HL-60 (cell line): ENCODE measurements around the gene AFAP1L1.

Experiments used
- DNase-seq, 2 experiments: peaks; one replicate each; pipeline ENCODE4 v3.0.0-alpha.2; 2010 to 2020; ENCODE audit warnings: low read depth in 1 of 2, low spot score in 1 of 2
- H3K27ac ChIP-seq: fragments of 250-450 bp; sonication (Bioruptor Pico); replicated peaks from 2 replicates; pipeline ENCODE4 v1.5.1; 2020; ENCODE audit warnings: mild to moderate bottlenecking, moderate library complexity
- H3K27me3 ChIP-seq: fragments of 250-450 bp; sonication (Bioruptor Pico); 2 replicates; pipeline ENCODE4 v1.5.1; 2021; ENCODE audit warnings: mild to moderate bottlenecking, moderate library complexity; ENCODE audit not compliant: insufficient read depth, poor library complexity, severe bottlenecking
- H3K4me3 ChIP-seq: replicated peaks from 2 replicates; pipeline ENCODE4 v1.5.1; 2011; ENCODE audit warnings: mild to moderate bottlenecking, control low read depth, low read length; ENCODE audit not compliant: insufficient read depth
- CTCF ChIP-seq: IDR thresholded peaks from one replicate; pipeline ENCODE4 v1.5.1; 2011; ENCODE audit warnings: low read length, control low read depth, inconsistent platforms; ENCODE audit not compliant: insufficient read depth
- GABPA ChIP-seq: IDR thresholded peaks from 2 replicates; pipeline ENCODE4 v1.6.1; 2012; ENCODE audit warnings: low read depth
- POLR2AphosphoS5 ChIP-seq: IDR thresholded peaks from 2 replicates; pipeline ENCODE4 v1.6.1; 2012; ENCODE audit warnings: low read depth
- REST ChIP-seq: IDR thresholded peaks from 2 replicates; pipeline ENCODE4 v1.6.1; 2012; ENCODE audit warnings: low read depth; ENCODE audit not compliant: insufficient replicate concordance
- SPI1 ChIP-seq: IDR thresholded peaks from 2 replicates; pipeline ENCODE4 v1.6.1; 2012; ENCODE audit warnings: low read depth, mild to moderate bottlenecking, borderline replicate concordance

The AFAP1L1 gene

GRCh38 chr5:149280124-149280523 is 8.5 kb downstream of the AFAP1L1 start:
- peaks cover 17% of the 10 kb centered on the region for H3K27me3 ChIP-seq
- TF ChIP-seq REST (no peak), SPI1 (no peak), CTCF (no peak), POLR2AphosphoS5 (no peak), GABPA (no peak)
- H3K4me3 ChIP-seq: no peak overlapping the region
- H3K27ac ChIP-seq: no peak overlapping the region
- no peak for DNase-seq

- DNase-seq: no peak
- Histone ChIP-seq H3K27ac (no peak overlapping the region), H3K4me3 (no peak overlapping the region), H3K27me3 (peaks cover 17% of the 10 kb centered on the region)
- TF ChIP-seq POLR2AphosphoS5: no peak
These were observed 9.1 kb downstream of the AFAP1L1 start for GRCh38 chr5:149280802-149281201.

GRCh38 chr5:149282027-149282965 is 10.6 kb downstream of the AFAP1L1 start:
- DNase-seq: no peak
- no peak overlapping the region for H3K27ac ChIP-seq

More at GRCh38 chr5:149282027-149282965, 10.6 kb downstream of the AFAP1L1 start:
- TF ChIP-seq SPI1 (no peak), REST (no peak), GABPA (no peak), POLR2AphosphoS5 (no peak), CTCF (no peak)
- Histone ChIP-seq H3K27me3 (peaks cover 16% of the 10 kb centered on the region), H3K4me3 (no peak overlapping the region)
